Measurements from ENCODE around the gene CCNI. TPM values are rescaled to one million over a fixed set of nuclear protein-coding genes. Genes with fewer than 3 reads are reported as not detected.

CCNI gene
- total and polyA plus RNA-seq, 4 donors, result 36.2 to 87.5 (median 62.3) TPM

DNA sequence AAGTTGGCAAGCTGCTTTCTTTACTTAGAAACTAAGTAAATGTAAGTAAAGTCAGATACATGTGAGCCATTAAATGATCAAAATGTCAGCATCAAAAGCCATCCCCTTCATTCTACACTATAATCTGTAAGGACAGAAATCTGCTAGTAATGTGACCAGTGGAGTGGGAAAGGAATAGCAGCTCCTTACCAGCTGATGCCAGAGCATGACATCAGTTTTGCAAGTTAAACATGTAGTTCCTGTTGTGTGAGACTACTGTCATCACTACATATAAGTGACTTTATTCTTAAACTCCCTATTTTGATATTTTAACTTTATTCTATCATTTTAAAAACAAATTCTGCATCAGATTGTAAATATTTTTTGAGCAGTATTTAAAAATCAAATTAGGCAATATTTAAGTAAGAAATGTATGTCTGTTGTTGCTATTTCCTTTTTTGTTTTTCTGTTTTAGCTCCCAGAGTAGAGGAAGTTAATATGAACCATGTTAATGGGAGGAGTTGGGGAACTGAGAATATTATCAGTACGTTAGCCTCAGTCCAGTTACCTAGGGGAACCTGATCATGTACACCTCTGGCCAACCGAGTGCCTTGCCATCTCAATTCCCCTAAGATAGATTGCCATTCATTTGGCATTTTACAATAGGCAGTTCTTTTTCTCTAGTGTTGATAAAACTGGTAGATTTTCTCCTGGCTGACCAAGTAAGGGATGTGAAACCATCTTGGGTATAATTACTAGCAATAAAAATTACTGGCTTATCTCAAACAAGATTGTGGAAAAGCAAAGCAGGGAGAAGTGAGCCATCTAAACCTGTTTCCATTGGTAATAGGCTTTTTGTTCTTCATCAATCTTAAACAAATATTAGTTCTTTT is 34.7 kb downstream of the CCNI start:
- Histone ChIP-seq H3K4me1 (ENCODE audit: control insufficient read depth in 4 of 4, insufficient read depth in 4 of 4, low read length in 3 of 4) (peaks cover 3 to 18% (median 14%) of the 10 kb centered on the region in 4 donors), H3K27me3 (ENCODE audit: control insufficient read depth in 4 of 4, insufficient read depth in 4 of 4, low read length in 3 of 4) (no peaks in the 10 kb centered on the region), H3K27ac (ENCODE audit: low read depth in 1 of 2, low read length in 2 of 2) (no peak overlapping the region), H3K4me3 (ENCODE audit: low read depth in 1 of 3, low read length in 3 of 3) (no peak overlapping the region), H3K9me3 (ENCODE audit: control insufficient read depth in 4 of 4, low read length in 3 of 4) (no peaks in the 10 kb centered on the region), H3K9ac (ENCODE audit: low read depth in 1 of 2, low read length in 2 of 2) (no peak overlapping the region), H3K36me3 (ENCODE audit: control insufficient read depth in 4 of 4, insufficient read depth in 3 of 4, low read depth in 1 of 4, low read length in 3 of 4) (no peaks in the 10 kb centered on the region)
- 81% methylated on average over 2 of the region's 2 CpGs for WGBS
- TF ChIP-seq, protein P1, sequence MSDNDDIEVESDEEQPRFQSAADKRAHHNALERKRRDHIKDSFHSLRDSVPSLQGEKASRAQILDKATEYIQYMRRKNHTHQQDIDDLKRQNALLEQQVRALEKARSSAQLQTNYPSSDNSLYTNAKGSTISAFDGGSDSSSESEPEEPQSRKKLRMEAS (IDR thresholded peaks at IDR 0.05), result no peak
- no peak for DNase-seq (ENCODE audit: low spot score)

DNA sequence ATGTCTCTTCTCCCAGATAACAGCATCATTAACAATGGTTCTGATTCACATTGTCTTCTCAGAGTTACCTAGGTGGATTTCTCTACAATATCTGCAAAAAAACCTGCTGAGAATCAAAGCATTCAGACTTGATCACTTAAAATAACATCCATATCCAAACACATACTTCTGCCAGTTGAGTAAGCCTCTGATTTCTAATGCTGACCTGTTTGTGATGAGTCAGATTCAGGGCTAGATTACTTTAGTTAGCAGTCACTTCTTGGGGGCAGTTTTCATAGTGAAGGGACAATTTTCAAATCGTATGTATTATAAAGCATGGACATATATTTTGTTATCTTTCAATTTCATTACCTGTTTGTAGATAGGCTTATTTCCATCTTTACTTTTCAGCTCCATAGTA is 35.5 kb downstream of the CCNI start:
- H3K27me3 ChIP-seq (ENCODE audit: control insufficient read depth in 4 of 4, insufficient read depth in 4 of 4, low read length in 3 of 4), result no peaks in the 10 kb centered on the region
- H3K4me3 ChIP-seq (ENCODE audit: low read depth in 1 of 3, low read length in 3 of 3), result no peak overlapping the region
- TF ChIP-seq TAF1 (conservative IDR thresholded peaks at IDR 0.05) (no peak), GABPA (IDR thresholded peaks at IDR 0.05 in 1 of 2, conservative IDR thresholded peaks at IDR 0.05 in 1 of 2) (no peak), EGR1 (IDR thresholded peaks at IDR 0.05; ENCODE audit: low read depth in 2 of 2) (no peak), FOXA2 (IDR thresholded peaks at IDR 0.05) (no peak), SP1 (IDR thresholded peaks at IDR 0.05) (no peak), JUND (IDR thresholded peaks at IDR 0.05) (no peak), RXRA (IDR thresholded peaks at IDR 0.05) (no peak)
- TF ChIP-seq, protein P2, sequence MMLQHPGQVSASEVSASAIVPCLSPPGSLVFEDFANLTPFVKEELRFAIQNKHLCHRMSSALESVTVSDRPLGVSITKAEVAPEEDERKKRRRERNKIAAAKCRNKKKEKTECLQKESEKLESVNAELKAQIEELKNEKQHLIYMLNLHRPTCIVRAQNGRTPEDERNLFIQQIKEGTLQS (IDR thresholded peaks at IDR 0.05), result no peak
- TF ChIP-seq, protein P3, sequence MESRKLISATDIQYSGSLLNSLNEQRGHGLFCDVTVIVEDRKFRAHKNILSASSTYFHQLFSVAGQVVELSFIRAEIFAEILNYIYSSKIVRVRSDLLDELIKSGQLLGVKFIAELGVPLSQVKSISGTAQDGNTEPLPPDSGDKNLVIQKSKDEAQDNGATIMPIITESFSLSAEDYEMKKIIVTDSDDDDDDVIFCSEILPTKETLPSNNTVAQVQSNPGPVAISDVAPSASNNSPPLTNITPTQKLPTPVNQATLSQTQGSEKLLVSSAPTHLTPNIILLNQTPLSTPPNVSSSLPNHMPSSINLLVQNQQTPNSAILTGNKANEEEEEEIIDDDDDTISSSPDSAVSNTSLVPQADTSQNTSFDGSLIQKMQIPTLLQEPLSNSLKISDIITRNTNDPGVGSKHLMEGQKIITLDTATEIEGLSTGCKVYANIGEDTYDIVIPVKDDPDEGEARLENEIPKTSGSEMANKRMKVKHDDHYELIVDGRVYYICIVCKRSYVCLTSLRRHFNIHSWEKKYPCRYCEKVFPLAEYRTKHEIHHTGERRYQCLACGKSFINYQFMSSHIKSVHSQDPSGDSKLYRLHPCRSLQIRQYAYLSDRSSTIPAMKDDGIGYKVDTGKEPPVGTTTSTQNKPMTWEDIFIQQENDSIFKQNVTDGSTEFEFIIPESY (IDR thresholded peaks at IDR 0.05), result no peak
- TF ChIP-seq, protein P1 (IDR thresholded peaks at IDR 0.05), result no peak
- TF ChIP-seq, protein P4, sequence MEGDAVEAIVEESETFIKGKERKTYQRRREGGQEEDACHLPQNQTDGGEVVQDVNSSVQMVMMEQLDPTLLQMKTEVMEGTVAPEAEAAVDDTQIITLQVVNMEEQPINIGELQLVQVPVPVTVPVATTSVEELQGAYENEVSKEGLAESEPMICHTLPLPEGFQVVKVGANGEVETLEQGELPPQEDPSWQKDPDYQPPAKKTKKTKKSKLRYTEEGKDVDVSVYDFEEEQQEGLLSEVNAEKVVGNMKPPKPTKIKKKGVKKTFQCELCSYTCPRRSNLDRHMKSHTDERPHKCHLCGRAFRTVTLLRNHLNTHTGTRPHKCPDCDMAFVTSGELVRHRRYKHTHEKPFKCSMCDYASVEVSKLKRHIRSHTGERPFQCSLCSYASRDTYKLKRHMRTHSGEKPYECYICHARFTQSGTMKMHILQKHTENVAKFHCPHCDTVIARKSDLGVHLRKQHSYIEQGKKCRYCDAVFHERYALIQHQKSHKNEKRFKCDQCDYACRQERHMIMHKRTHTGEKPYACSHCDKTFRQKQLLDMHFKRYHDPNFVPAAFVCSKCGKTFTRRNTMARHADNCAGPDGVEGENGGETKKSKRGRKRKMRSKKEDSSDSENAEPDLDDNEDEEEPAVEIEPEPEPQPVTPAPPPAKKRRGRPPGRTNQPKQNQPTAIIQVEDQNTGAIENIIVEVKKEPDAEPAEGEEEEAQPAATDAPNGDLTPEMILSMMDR (IDR thresholded peaks at IDR 0.05; ENCODE audit: low read depth, low read length, missing input control), result no peak
- no peak for DNase-seq (ENCODE audit: low spot score)
- H3K27ac ChIP-seq (ENCODE audit: low read depth in 1 of 2, low read length in 2 of 2), result no peak overlapping the region
- H3K9ac ChIP-seq (ENCODE audit: low read depth in 1 of 2, low read length in 2 of 2), result no peak overlapping the region
- no peaks in the 10 kb centered on the region for H3K9me3 ChIP-seq (ENCODE audit: control insufficient read depth in 4 of 4, low read length in 3 of 4)
- WGBS, result 94% methylated on average over 1 of the region's 1 CpG
- peaks cover 0 to 5% (median under 1%) of the 10 kb centered on the region in 4 donors for H3K36me3 ChIP-seq (ENCODE audit: control insufficient read depth in 4 of 4, insufficient read depth in 3 of 4, low read depth in 1 of 4, low read length in 3 of 4)
- peaks cover 3 to 18% (median 14%) of the 10 kb centered on the region in 4 donors for H3K4me1 ChIP-seq (ENCODE audit: control insufficient read depth in 4 of 4, insufficient read depth in 4 of 4, low read length in 3 of 4)

DNA sequence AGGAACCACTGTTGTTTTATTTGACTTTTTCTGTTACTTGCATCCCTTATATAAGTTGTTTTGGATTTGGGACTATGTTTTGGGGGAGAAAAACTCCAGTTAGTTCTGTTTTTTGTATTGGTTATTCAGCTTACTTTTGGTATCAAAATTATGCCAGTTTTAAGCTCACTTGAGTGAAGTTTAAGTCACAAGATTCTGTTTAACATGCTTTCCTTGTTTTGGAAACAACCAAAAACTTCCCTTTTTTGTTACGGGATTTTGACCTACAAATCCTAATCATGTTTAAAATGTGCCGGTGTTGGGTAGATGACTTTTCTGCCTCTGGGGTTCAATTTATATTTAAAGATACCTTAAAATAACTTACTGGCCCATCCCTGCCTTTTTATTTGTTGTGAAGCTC is 36.0 kb downstream of the CCNI start:
- Histone ChIP-seq H3K27ac (ENCODE audit: low read depth in 1 of 2, low read length in 2 of 2) (no peak overlapping the region), H3K4me3 (ENCODE audit: low read depth in 1 of 3, low read length in 3 of 3) (no peak overlapping the region), H3K27me3 (ENCODE audit: control insufficient read depth in 4 of 4, insufficient read depth in 4 of 4, low read length in 3 of 4) (no peaks in the 10 kb centered on the region), H3K4me1 (ENCODE audit: control insufficient read depth in 4 of 4, insufficient read depth in 4 of 4, low read length in 3 of 4) (peaks cover 3 to 17% (median 14%) of the 10 kb centered on the region in 4 donors), H3K9me3 (ENCODE audit: control insufficient read depth in 4 of 4, low read length in 3 of 4) (no peaks in the 10 kb centered on the region), H3K9ac (ENCODE audit: low read depth in 1 of 2, low read length in 2 of 2) (no peak overlapping the region), H3K36me3 (ENCODE audit: control insufficient read depth in 4 of 4, insufficient read depth in 3 of 4, low read depth in 1 of 4, low read length in 3 of 4) (peaks cover 0 to 5% (median 3%) of the 10 kb centered on the region in 4 donors)
- whole genome bisulfite sequencing, result 92% methylated on average over 2 of the region's 2 CpGs
- TF ChIP-seq FOXA2 (IDR thresholded peaks at IDR 0.05), result no peak
- TF ChIP-seq TAF1 (conservative IDR thresholded peaks at IDR 0.05), result no peak
- no peak for TF ChIP-seq HNF4A (conservative IDR thresholded peaks at IDR 0.05)
- TF ChIP-seq FOXA1 (IDR thresholded peaks at IDR 0.05), result no peak
- TF ChIP-seq NR2F2 (IDR thresholded peaks at IDR 0.05), result no peak
- DNase-seq (ENCODE audit: low spot score), result no peak
